Psoas muscle (tissue), 8 donors: ENCODE measurements around the gene MRPL41. TPM values are rescaled to one million over a fixed set of nuclear protein-coding genes. Genes with fewer than 3 reads are reported as not detected.
"Not testable (repeated sequence)": the region's sequence is repeated elsewhere in the genome, so short reads cannot be mapped to it uniquely, and the experiment has no call there.

ENCODE experiments used
- ATAC-seq, 4 donors: fragments of 200-7000 bp; cut with Tn5 transposase; one replicate each; pipeline ENCODE4 v1.9.1; 2020; ENCODE audit warnings: moderate library complexity in 3 of 4, mild to moderate bottlenecking in 2 of 4
- DNase-seq, 2 donors: peaks; one replicate each; pipeline ENCODE4 v3.0.0-alpha.2; 2020
- H3K27ac ChIP-seq: fragments of 200-600 bp; one replicate; pipeline ENCODE4 v1.8.0; 2022
- H3K27me3 ChIP-seq, 3 donors: fragments of 200-600 bp in 1 of 3; one replicate each; pipeline versions ENCODE4 v1.6.1 to v1.8.0; 2013 to 2022; ENCODE audit warnings: low read length in 2 of 3, mild to moderate bottlenecking in 2 of 3, moderate library complexity in 1 of 3; ENCODE audit not compliant: insufficient read depth in 3 of 3
- H3K36me3 ChIP-seq, 2 donors: fragments of 200-600 bp in 1 of 2; one replicate each; pipeline versions ENCODE4 v1.6.1 to v1.8.0; 2013 to 2022; ENCODE audit warnings: low read depth in 1 of 2, mild to moderate bottlenecking in 1 of 2, moderate library complexity in 1 of 2; ENCODE audit not compliant: insufficient read depth in 1 of 2
- H3K4me1 ChIP-seq: fragments of 200-600 bp; one replicate; pipeline ENCODE4 v1.8.0; 2022
- H3K4me3 ChIP-seq: fragments of 200-600 bp; one replicate; pipeline ENCODE4 v1.8.0; 2022; ENCODE audit warnings: mild to moderate bottlenecking
- H3K9me3 ChIP-seq: fragments of 200-600 bp; one replicate; pipeline ENCODE4 v1.8.0; 2022
- WGBS, 3 donors: extraction: QIAGEN DNeasy Blood & Tissue Kit; methylation state at CpG; one replicate each; pipeline versions ENCODE4 v1.1.6 to v1.1.7; 2013; 5-methylcytosine and 5-hydroxymethylcytosine counted together
- intact Hi-C, 2 donors: fragments of 100-400 bp; cut with DNase I; formaldehyde crosslinking; loops; one replicate each; pipeline versions ENCODE4 v1.11.0 to v1.14.2; 2022
- polyA plus RNA-seq, 3 donors: library from polyadenylated mRNA; stranded (reverse); fragments of 200-250 nt; gene quantifications; one replicate each; pipeline ENCODE4 v1.2.3, GENCODE V29; 2013
- total RNA-seq, 4 donors: library from RNA; stranded (reverse); fragmentation: NEBNext Ultra II Directional in 2 of 4; extraction: Animal tissue kit (Norgen Biotek cat#: 25700) in 2 of 4; gene quantifications; one replicate each; pipeline versions ENCODE4 v1.2.1 to v1.2.4, GENCODE V29; 2021 to 2023
- TF ChIP-seq, protein P1 (sequence below): fragments of 200-600 bp; IDR thresholded peaks from one replicate; pipeline ENCODE4 v1.8.0; 2022; ENCODE audit warnings: antibody characterized with exemption
- donor health status: healthy with polysubstance abuse.
- donor health status: DM: no; HTN: no; CAD: no; lungs with moderate emphysema.
- donor health status: Bipolar disorder and iron deficiency.
- donor health status: healthy.
- donor health status: DM: yes; HTN: yes; CAD: no.
- donor health status: DM: no; HTN: no; CAD: no.
- donor health status: DM: no; HTN: no; CAD: no.
- donor health status: DM: yes; HTN: yes; CAD: no.

Gene MRPL41
- total and polyA plus RNA-seq, 7 donors: 78.0 to 226 (median 120) TPM

DNA sequence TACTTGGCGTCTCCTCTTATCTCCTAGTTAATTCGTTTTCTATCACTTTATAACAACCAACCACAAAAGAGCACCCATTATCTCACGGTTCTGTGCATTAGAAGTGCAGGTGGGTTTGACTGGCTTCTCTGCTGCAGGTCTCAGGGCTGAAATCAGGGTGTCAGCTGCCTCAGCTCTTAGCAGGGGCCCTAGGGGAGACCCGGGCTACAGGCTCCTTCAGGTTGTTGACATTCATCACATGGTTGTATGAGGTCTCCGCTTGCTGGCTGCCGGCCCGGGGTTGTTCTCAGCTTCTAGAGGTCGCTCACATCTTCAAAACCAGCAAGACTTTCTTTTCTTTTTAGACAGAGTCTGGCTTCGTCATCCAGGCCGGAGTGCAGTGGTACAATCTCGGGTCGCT lies 41.5 kb downstream of the MRPL41 start:
- TF ChIP-seq, protein P1, sequence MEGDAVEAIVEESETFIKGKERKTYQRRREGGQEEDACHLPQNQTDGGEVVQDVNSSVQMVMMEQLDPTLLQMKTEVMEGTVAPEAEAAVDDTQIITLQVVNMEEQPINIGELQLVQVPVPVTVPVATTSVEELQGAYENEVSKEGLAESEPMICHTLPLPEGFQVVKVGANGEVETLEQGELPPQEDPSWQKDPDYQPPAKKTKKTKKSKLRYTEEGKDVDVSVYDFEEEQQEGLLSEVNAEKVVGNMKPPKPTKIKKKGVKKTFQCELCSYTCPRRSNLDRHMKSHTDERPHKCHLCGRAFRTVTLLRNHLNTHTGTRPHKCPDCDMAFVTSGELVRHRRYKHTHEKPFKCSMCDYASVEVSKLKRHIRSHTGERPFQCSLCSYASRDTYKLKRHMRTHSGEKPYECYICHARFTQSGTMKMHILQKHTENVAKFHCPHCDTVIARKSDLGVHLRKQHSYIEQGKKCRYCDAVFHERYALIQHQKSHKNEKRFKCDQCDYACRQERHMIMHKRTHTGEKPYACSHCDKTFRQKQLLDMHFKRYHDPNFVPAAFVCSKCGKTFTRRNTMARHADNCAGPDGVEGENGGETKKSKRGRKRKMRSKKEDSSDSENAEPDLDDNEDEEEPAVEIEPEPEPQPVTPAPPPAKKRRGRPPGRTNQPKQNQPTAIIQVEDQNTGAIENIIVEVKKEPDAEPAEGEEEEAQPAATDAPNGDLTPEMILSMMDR: no peak
- ATAC-seq (no peak), DNase-seq (no peak)
- WGBS, 3 donors: 87 to 90% (median 88%) methylated on average over 12 of the region's 12 CpGs
- no peak overlapping the region for H3K27ac ChIP-seq
- H3K4me3 ChIP-seq: no peak overlapping the region
- peaks cover 0 to 7% of the 10 kb centered on the region in 2 donors for H3K36me3 ChIP-seq
- no peaks in the 10 kb centered on the region for H3K9me3 ChIP-seq
- intact Hi-C loops: no loop called here
- H3K4me1 ChIP-seq: peaks cover 9% of the 10 kb centered on the region
- H3K27me3 ChIP-seq: no peaks in the 10 kb centered on the region

DNA sequence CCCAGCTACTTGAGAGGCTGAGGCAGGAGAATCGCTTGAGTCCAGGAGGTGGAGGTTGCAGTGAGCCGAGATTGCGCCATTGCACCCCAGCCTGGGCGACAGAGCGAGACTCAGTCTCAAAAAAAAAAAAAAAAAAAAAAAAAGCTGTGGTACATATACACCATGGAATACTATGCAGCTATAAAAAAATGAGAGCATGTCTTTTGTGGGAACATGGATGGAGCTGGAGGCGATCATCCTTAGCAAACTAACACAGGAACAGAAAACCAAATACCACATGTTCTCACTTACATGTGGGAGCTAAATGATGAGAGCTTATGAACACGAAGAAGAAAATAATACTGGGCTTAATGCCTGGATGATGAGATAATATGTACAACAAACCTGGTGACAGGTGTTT lies 44.9 kb downstream of the MRPL41 start:
- H3K27me3 ChIP-seq, DNase-seq, intact Hi-C loops, H3K36me3 ChIP-seq, H3K4me1 ChIP-seq, H3K9me3 ChIP-seq, H3K27ac ChIP-seq, H3K4me3 ChIP-seq, ATAC-seq: not testable (repeated sequence)
- WGBS, 3 donors: 93 to 94% (median 93%) methylated on average over 7 of the region's 7 CpGs

DNA sequence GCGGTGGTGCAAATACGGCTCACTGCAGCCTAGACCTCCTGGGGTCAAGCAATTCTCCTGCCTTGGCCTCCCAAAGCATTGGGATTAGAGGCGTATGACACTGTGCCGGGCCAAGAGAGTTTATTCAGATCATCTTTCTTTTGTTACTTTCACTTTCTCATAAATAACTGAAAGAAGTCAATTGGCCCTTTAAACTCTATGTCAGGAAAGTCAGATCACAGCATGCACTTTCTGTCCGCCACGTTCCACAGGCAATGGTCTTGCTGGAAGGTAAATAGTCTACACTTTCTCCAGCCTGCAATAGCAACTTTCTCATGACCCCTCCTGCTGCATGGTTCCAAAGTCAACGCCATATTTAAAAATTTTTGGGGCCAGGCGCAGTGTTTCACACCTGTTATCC lies 47.3 kb downstream of the MRPL41 start:
- no peak overlapping the region for H3K4me3 ChIP-seq
- H3K27me3 ChIP-seq: no peaks in the 10 kb centered on the region
- DNase-seq: no peak
- no peaks in the 10 kb centered on the region for H3K9me3 ChIP-seq
- intact Hi-C loops: no loop called here
- H3K4me1 ChIP-seq: no peaks in the 10 kb centered on the region
- H3K27ac ChIP-seq: no peak overlapping the region
- no peak for ATAC-seq
- TF ChIP-seq, protein P1: no peak
- 68 to 70% (median 69%) methylated on average over 8 of the region's 8 CpGs for WGBS, 3 donors
- no peaks in the 10 kb centered on the region for H3K36me3 ChIP-seq

Other genes with a start within 250 kb of the MRPL41 start
- 1 to 10 TPM; 3.5 to 7.5 (median 5.3) TPM for gene NRARP, start 249.6 kb upstream of the MRPL41 start, total RNA-seq
- gene NRARP, start 249.6 kb upstream of the MRPL41 start, polyA plus RNA-seq: 1 to 10 TPM in 1 of 3 donors, under 1 TPM in 2; 0.73 to 1.4 (median 0.91) TPM
- 10 to 100 TPM in 2 of 4 donors, 1 to 10 TPM in 2; 6.7 to 11.2 (median 9.7) TPM for gene EXD3, start 128.7 kb upstream of the MRPL41 start, total RNA-seq
- 1 to 10 TPM; 5.7 to 9.9 (median 7.2) TPM for gene EXD3, start 128.7 kb upstream of the MRPL41 start, polyA plus RNA-seq
- gene NOXA1, start 128.5 kb upstream of the MRPL41 start, total RNA-seq: 1 to 10 TPM in 3 of 4 donors, under 1 TPM in 1; 0.62 to 5.1 (median 2.5) TPM
- 1 to 10 TPM in 1 of 3 donors, under 1 TPM in 2; 0.43 to 1.0 (median 0.83) TPM for gene NOXA1, start 128.5 kb upstream of the MRPL41 start, polyA plus RNA-seq
- not detected for gene ENTPD8, start 110.5 kb upstream of the MRPL41 start, total RNA-seq
- under 1 TPM in 1 of 3 donors, not detected in 2; 0.01 TPM for gene ENTPD8, start 110.5 kb upstream of the MRPL41 start, polyA plus RNA-seq
- 10 to 100 TPM in 1 of 4 donors, 1 to 10 TPM in 3; 4.8 to 11.2 (median 6.4) TPM for gene NSMF, start 92.5 kb upstream of the MRPL41 start, total RNA-seq
- 10 to 100 TPM in 1 of 3 donors, 1 to 10 TPM in 2; 4.9 to 11.0 (median 5.7) TPM for gene NSMF, start 92.5 kb upstream of the MRPL41 start, polyA plus RNA-seq
- 10 to 100 TPM in 3 of 4 donors, 1 to 10 TPM in 1; 6.9 to 22.3 (median 12.8) TPM for gene PNPLA7, start 1.5 kb upstream of the MRPL41 start, total RNA-seq
- 1 to 10 TPM; 1.2 to 7.7 (median 3.9) TPM for gene PNPLA7, start 1.5 kb upstream of the MRPL41 start, polyA plus RNA-seq
- 10 to 100 TPM in 3 of 4 donors, 1 to 10 TPM in 1; 9.1 to 17.8 (median 11.0) TPM for gene DPH7, start 27.0 kb downstream of the MRPL41 start, total RNA-seq
- gene DPH7, start 27.0 kb downstream of the MRPL41 start, polyA plus RNA-seq: 10 to 100 TPM; 14.1 to 16.8 (median 15.3) TPM
- gene ZMYND19, start 38.6 kb downstream of the MRPL41 start, total RNA-seq: 10 to 100 TPM; 11.7 to 21.2 (median 13.3) TPM
- gene ZMYND19, start 38.6 kb downstream of the MRPL41 start, polyA plus RNA-seq: 10 to 100 TPM; 15.2 to 27.2 (median 16.5) TPM
- 10 to 100 TPM in 3 of 4 donors, 1 to 10 TPM in 1; 6.9 to 17.6 (median 14.6) TPM for gene ARRDC1, start 53.8 kb downstream of the MRPL41 start, total RNA-seq
- 10 to 100 TPM; 12.6 to 18.9 (median 14.2) TPM for gene ARRDC1, start 53.8 kb downstream of the MRPL41 start, polyA plus RNA-seq
- gene EHMT1, start 67.1 kb downstream of the MRPL41 start, total RNA-seq: 10 to 100 TPM; 29.2 to 49.6 (median 38.5) TPM
- 10 to 100 TPM; 29.0 to 31.2 (median 29.6) TPM for gene EHMT1, start 67.1 kb downstream of the MRPL41 start, polyA plus RNA-seq